Choroid plexus epithelial cell (primary cell): ENCODE data around the gene B3GALT5.
"Not testable (repeated sequence)": the region's sequence is repeated elsewhere in the genome, so short reads cannot be mapped to it uniquely, and the experiment has no call there.

Source experiments
- DNase-seq: peaks from one replicate; pipeline ENCODE4 v3.0.0-alpha.2; 2010; ENCODE audit warnings: low read depth
- H3K4me3 ChIP-seq: 2 replicates; pipeline ENCODE4 v1.5.1; 2011; ENCODE audit warnings: low read depth, mild to moderate bottlenecking, control low read depth, low read length, moderate library complexity
- CTCF ChIP-seq: conservative IDR thresholded peaks from 2 replicates; pipeline ENCODE4 v1.5.1; 2011; ENCODE audit warnings: low read depth, mild to moderate bottlenecking, control low read depth, inconsistent platforms, low read length, moderate library complexity

B3GALT5 gene

GRCh38 chr21:39686646-39687468 is 74.1 kb downstream of the B3GALT5 start:
- no peak for DNase-seq
- no peak for TF ChIP-seq CTCF
- no peak overlapping the region for H3K4me3 ChIP-seq

GRCh38 chr21:39688010-39688409 is 75.3 kb downstream of the B3GALT5 start:
- no peak for DNase-seq
- TF ChIP-seq CTCF, result no peak
- no peak overlapping the region for H3K4me3 ChIP-seq

- H3K4me3 ChIP-seq, DNase-seq: not testable (repeated sequence)
These were observed 77.1 kb downstream of the B3GALT5 start for GRCh38 chr21:39689860-39690259.

- TF ChIP-seq CTCF, result no peak
These were observed 77.7 kb downstream of the B3GALT5 start for GRCh38 chr21:39690454-39690853.

GRCh38 chr21:39694750-39695149 is 82.0 kb downstream of the B3GALT5 start:
- DNase-seq, result peak; percentile 43
- no peak overlapping the region for H3K4me3 ChIP-seq
- no peak for TF ChIP-seq CTCF

More at GRCh38 chr21:39690454-39690853, 77.7 kb downstream of the B3GALT5 start:
- no peak for DNase-seq
- no peak overlapping the region for H3K4me3 ChIP-seq

- no peak for DNase-seq
- no peak overlapping the region for H3K4me3 ChIP-seq
- no peak for TF ChIP-seq CTCF
These were observed 83.5 kb downstream of the B3GALT5 start for GRCh38 chr21:39696196-39696595.

GRCh38 chr21:39696618-39697017 is 83.9 kb downstream of the B3GALT5 start:
- no peak for TF ChIP-seq CTCF
- peak; percentile 54 for DNase-seq
- H3K4me3 ChIP-seq, result no peak overlapping the region
